Esophagus mucosa (tissue), 1 donor: Measurements from ENCODE around the gene TAF4B. TPM values are rescaled to one million over a fixed set of nuclear protein-coding genes. Genes with fewer than 3 reads are reported as not detected.
"Not testable (repeated sequence)": the region's sequence is repeated elsewhere in the genome, so short reads cannot be mapped to it uniquely, and the experiment has no call there.

Source experiments
- ATAC-seq: fragments of 200-7000 bp; cut with Tn5 transposase; one replicate; pipeline ENCODE4 v1.9.1; 2020
- total RNA-seq: library from RNA; stranded (reverse); gene quantifications from one replicate; pipeline ENCODE4 v1.2.4, GENCODE V29; 2023
- donor health status: DM: yes; HTN: yes; CAD: no.

TAF4B gene
- total RNA-seq, result 3.3 TPM

- ATAC-seq, result peak; percentile 97
Measured at GRCh38 chr18:26226229-26227050, at the start of gene TAF4B. Gene TAF4B (plus strand): TSS chr18:26226445. CDS start chr18:26226934, 489 bp downstream.

GRCh38 chr18:26181343-26181826 lies 44.9 kb upstream of the TAF4B start:
- ATAC-seq, result no peak

- no peak for ATAC-seq
Measured at GRCh38 chr18:26183395-26184112, 42.7 kb upstream of the TAF4B start.

- ATAC-seq, result no peak
Measured at GRCh38 chr18:26185267-26185666, 41.0 kb upstream of the TAF4B start.

GRCh38 chr18:26190506-26190905 lies 35.7 kb upstream of the TAF4B start:
- peak; percentile 58 for ATAC-seq

- ATAC-seq, result no peak
Measured at GRCh38 chr18:26192233-26192632, 34.0 kb upstream of the TAF4B start.

GRCh38 chr18:26196605-26197004 lies 29.6 kb upstream of the TAF4B start:
- ATAC-seq, result no peak

- not testable (repeated sequence) for ATAC-seq
Measured at GRCh38 chr18:26202001-26202400, 24.2 kb upstream of the TAF4B start.

- ATAC-seq, result no peak
Measured at GRCh38 chr18:26205318-26205717, 20.9 kb upstream of the TAF4B start.

- ATAC-seq, result no peak
Measured at GRCh38 chr18:26206488-26206887, 19.8 kb upstream of the TAF4B start.

GRCh38 chr18:26207937-26208336 lies 18.3 kb upstream of the TAF4B start:
- peak; percentile 72 for ATAC-seq

- peak; percentile 29 for ATAC-seq
Measured at GRCh38 chr18:26208977-26209376, 17.3 kb upstream of the TAF4B start.

- ATAC-seq, result no peak
Measured at GRCh38 chr18:26210147-26210546, 16.1 kb upstream of the TAF4B start.

- peak; percentile 49 for ATAC-seq
Measured at GRCh38 chr18:26215247-26215970, 10.8 kb upstream of the TAF4B start.

GRCh38 chr18:26225022-26225693 lies 1.1 kb upstream of the TAF4B start:
- no peak for ATAC-seq

- ATAC-seq, result no peak
Measured at GRCh38 chr18:26225915-26226228, 373 bp upstream of the TAF4B start.

GRCh38 chr18:26227051-26227670 lies 916 bp downstream of the TAF4B start:
- ATAC-seq, result no peak

- ATAC-seq, result no peak
Measured at GRCh38 chr18:26228562-26229260, 2.5 kb downstream of the TAF4B start.

GRCh38 chr18:26230497-26230896 lies 4.3 kb downstream of the TAF4B start:
- ATAC-seq, result no peak

- no peak for ATAC-seq
Measured at GRCh38 chr18:26233208-26233607, 7.0 kb downstream of the TAF4B start.

- ATAC-seq, result not testable (repeated sequence)
Measured at GRCh38 chr18:26237363-26237762, 11.1 kb downstream of the TAF4B start.
